Measurements from ENCODE around the gene TNRC18.
"Not testable (repeated sequence)": the region's sequence is repeated elsewhere in the genome, so short reads cannot be mapped to it uniquely, and the experiment has no call there.

The TNRC18 gene

DNA sequence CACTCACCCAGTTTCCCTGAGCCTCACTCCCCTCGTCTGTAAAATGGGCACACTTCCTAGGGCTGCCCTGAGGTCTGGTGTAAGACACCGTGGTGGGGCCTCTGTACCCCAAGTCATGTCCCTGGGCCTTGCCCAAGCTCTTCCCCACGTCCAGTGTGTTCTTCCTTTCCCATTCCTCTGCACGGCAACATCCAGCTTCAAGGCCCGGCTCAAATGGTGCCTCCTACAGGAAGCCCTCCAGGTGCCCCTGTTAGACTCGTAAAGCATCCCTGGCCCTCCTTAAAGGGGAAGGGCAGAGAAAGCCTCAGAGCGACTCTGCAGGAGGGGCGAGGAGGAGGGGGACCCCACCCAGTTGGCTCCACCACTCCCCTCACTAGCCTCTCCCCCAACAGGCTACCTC lies 132.3 kb downstream of the TNRC18 start:
- no peak for DNase-seq (ENCODE audit: low read depth)

DNA sequence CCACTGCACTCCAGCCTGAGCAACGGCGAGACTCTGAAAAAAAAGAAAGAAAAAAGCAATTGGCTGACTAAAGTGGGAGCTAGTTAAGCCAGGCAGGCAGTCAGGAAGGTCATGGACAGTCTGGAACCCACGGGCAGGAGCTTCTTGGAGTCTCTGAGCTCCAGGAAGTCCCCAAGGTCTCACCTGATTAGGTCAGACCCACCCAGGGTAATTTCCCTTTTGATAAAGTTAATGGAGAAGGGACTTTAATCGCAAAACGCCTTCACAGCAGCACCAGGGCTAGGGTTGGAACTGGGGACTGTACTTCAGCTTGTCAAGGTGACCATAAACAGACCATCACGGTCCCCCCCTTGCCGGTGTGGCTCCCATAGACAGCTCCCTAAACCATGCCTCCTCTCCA lies 134.3 kb downstream of the TNRC18 start:
- no peak for DNase-seq (ENCODE audit: low read depth)

DNA sequence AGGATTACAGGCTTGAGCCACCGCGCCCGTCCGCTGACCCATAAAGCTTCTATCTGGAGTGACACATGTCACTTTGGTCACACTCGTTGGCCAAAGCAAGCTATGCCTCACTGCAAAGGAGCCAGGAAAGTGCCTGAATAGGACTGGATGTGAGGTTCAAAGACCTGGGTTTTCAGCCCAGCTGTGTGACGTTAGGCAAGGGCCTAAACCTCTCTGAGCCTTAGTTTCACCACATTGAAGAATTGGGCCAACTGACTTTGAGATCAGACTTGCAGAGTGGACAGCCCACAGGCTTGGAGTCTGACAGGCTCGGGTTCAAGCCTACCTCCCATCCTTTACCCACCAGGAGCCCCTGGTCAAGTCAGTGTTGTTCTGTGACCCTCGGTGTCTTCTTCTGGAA lies 135.1 kb downstream of the TNRC18 start:
- not testable (repeated sequence) for DNase-seq (ENCODE audit: low read depth)

DNA sequence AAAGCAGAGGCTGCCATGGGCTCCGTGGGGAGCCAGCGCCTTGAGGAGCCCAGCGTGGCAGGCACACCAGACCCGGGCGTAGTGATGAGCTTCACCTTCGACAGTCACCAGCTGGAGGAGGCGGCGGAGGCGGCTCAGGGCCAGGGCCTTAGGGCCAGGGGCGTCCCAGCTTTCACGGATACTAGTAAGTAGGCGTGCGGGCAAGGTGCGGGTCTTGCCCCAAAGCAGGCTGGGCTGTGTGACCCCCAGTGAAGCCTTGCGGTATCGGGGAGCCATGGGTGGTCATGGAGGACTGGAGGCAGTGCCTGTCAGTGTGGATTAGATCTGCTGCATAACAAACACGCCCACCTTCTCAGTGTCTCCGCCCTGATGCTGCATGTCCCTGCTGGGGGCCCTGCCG lies 135.8 kb downstream of the TNRC18 start:
- DNase-seq (ENCODE audit: low read depth): no peak

DNA sequence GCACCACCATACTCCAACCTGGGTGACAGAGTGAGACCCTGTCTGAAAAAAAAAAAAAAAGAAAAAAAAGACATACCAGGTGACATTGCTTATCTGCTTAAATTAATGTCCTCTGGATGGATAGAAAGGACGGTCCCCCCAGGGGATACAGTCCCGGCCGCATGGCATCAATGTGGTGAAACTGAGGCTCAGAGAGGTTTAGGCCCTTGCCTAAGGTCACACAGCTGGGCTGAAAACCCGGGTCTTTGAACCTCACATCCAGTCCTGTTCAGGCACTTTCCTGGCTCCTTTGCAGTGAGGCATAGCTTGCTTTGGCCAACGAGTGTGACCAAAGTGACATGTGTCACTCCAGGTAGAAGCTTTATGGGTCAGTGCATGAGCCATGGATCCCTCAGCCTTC lies 136.3 kb downstream of the TNRC18 start:
- not testable (repeated sequence) for DNase-seq (ENCODE audit: low read depth)

DNA sequence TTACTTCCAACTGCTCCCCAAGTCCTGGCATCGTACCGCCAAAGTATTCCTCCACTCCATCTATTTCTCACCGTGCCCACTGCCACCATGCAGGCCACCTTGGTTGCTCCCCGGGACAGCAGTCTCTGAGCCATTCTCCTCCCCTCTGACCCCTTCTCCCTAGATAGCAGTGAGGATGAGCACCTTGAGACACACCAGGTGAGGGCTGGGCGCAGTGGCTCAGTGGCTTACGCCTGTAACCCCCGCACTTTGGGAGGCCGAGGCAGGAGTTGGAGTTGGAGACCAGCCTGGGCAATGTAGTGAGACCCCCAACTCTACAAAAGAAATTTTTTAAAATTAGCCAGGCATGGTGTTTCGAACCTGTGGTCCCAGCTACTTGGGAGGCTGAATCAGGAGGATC lies 136.7 kb downstream of the TNRC18 start:
- DNase-seq (ENCODE audit: low read depth): no peak

DNA sequence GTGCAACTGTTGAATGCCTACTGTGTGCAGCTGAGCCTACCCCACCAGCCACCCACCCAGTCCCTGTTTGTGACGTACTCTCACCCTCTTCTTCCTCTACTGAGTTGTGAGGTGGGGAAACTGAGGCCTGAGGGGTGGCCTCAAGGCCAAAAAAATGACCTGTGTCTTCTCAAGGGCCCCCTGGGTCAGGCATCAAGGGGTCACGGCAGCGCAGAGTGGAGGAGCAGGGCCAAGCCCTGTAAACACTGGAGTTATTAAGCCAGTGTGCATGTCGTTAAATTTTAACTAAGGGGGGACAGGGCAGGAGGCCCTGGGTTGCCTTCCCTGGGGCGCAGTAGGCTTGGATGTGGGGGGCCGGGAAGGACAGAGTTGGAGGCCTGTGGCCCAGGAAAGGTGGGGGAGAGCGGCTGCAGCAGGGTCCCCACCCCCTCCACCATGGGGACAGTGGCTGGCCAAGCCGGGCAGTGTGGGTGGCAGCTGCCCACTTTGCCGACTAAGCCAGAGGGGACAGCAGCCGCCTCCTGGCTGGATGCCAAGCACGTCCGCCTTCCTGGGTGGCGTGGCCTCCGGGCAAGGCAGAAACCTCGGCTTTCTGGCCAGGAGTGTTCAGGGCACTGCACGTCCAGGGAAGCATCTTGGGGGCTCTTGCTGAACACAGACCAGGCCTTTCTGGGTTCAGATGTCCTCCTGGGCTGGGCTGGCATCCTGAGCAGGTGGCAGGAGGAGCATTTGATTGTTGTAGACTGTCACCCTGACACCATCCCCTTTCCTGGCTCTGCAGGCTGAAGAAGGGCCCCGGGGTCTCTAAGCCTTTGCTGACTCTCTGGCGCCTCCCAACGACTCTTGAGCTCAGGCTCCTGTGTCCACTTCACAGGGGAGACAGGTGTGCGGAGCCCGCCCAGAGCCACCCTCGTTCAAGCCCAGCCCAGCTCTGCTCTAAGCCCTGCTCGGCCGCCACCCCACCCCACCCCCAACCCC lies 139.0 kb downstream of the TNRC18 start:
- no peak for DNase-seq (ENCODE audit: low read depth)

DNA sequence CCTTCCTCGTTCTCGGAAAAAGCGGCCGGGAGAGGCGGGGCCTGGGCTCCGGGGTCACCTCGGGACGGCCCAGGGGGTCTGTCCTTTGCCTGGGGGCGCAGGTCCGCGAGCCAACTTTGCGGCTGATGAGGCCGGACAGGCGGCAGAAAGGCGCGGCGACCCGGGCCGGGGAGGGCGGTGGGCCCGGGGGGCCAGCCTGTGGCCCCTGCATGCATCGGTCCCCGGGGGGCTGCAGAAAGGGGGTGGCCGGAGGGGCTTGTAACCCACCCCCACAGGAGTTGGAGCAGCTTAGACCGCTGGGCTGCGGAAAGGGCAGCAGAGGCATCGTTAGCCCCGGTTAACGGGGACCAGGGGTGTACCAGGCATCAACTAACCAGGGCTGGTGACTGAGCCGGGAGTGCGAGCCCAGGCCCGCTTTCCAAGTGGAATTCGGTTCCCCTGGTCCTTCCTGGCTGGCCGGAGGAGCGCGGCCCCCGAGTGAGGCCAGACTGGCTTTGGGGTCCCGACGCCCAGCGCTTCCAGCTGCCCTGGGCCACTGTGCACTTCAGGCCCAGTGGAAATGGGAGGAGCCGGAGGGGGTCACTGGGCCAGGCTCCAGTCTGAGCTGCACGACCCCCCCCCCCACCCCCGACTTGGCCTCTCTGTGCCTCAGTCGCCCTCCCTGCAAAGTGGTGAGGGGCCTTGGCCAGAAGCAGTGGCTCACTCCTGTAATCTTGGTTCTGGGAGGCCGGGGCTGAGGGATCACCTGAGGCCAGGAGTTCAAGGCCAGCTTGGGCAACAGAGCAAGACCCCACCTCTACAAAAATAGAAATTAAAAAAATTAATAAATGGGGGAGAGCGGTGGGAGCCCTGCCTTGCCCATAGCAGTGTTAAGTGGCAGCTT lies 140.0 kb downstream of the TNRC18 start:
- no peak for DNase-seq (ENCODE audit: low read depth)

DNA sequence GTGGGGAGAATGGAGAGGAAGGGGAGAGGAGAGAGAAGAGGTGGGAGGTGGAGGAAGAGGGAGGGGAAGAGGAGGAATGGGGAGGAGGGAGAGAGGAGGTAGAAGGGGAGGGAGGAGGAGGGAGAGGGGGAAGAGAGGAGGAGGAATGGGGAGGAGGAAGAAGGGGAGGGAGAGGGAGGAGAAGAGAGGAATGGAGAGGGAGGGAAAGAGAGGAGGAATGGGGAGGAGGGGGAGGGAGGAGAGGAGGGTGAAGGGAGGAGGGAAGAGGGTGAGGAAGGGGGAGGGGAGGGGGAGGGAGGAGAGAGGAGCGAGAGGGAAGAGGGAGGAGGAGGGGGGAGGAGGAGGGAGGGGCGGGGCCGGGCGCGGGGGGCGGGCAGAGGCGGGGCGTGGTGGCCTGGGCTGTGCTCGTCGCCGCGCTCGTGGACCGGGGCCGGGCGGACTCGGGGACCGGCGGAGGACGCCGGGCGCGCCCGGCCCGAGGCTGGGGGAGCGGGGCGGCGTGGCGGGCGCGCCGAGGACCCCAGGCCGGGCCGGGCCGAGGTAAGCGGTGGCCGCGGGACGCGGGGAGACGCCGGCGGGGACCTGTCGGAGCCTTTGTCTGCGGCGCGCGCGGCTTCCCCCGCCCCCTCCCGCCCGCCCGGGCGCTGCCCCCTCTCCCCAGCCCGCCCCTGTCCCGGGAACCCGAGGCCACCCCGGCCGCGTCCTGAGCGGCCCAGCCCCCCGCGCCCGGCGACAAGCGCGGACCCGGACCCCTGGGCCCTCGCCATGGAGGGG lies 140.9 kb downstream of the TNRC18 start, which contains the start of gene SLC29A4:
Gene SLC29A4, plus strand, starts transcription at position 401 of the 774 bp plus-strand sequence. CDS start 4,874 bp downstream, outside the sequence.
- DNase-seq (ENCODE audit: low read depth): no peak

DNA sequence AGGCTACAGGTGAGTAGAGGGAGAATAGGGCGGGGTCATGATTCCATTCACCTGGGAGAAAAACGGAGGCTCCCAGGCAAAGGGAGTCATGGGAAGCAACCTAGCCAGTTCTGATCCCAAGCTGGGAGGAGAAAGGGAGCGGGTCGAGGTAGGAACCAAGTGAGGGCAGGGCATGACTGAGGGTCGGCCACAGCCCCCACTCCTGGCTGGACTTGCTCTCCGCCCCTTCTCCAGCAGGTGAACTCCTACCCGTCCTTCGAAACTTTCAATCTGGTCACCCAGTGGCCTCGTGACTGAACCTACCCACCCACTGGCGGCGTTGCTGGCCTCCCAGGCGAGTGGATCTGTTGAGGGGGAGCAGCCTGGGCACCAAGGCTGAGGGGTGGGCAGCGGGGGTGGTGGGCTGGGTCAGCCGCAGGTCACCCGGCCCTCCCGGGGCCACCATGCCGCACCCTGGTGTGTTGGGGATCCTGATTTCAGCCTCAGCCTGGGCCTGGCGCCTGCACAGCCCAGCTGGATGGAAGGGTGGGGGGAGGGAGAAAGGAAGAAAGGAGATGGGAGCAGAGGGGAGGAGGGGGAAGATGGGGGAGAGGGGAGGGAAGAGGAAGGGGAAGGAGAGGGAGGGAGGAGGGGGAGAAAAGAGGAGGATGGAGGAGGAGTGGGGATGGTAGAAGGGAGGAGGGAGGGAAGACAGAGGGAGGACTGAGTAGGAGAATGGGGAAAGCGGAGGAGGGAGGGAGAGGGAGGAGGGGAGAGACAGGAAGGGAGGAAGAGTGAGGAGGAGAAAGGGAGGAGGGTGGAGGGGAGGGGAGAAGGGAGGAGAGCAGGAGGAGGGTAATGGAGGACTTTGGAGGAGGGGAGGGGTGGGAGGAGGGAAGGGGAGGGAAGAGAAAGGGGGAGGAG lies 141.8 kb downstream of the TNRC18 start:
- DNase-seq (ENCODE audit: low read depth): not testable (repeated sequence)

DNA sequence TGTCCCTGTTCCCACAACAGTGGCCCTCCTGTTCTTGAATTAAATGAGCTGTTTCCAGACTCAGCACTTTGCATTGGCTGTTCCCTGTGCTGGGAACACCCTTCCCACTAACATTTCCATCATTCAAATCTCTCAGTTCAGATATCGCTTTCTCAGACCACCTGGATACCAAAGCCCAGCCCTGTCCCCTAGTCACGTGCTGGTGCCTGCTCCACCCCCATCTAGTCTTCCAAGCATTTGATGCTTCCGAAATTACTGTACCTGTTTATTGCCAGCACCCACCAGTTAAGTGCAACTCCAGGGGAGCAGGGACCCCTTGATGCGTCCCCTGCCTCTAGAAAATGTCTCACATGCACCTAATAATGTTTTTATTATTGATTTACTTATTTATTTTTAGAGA lies 143.9 kb downstream of the TNRC18 start:
- no peak for DNase-seq (ENCODE audit: low read depth)

DNA sequence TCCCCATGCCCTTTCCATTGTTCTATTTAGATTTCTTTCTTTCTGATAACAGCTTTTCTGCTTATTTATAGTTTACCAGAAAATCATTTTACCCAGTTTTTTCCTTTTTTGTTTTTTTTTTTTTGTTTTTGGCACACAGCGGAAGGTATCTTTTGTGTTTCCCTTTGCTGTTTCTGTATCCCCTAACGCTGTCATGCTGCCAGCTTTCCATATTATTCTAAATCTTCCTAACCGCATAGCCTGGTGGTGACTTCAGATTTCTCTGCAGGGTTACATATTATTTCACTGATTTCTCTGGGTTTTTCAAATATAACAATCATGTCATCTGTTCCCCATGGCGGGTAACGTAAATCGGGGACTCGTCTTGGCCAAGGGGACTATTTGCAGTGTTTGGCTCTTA lies 144.9 kb downstream of the TNRC18 start:
- DNase-seq (ENCODE audit: low read depth): no peak

DNA sequence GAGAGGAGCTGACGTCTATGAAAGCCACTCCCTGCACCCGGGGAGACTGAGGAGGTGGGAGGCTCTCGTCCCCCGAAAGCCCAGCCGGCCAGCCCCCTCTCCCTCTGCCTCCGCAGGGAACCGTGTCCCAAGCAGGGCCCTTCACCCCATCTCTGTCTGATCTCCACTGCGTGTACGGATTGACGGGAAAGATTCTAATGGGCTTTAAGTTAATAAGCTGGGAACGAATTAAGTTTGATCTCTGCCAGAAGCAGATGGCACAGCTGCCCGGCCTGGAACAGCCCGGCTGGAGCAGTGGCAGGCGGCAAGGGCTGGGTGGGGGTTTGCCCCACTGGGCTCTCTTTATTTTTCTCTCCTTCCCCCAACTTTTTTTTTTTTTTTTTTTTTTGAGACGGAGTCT lies 147.0 kb downstream of the TNRC18 start:
- no peak for DNase-seq (ENCODE audit: low read depth)

DNA sequence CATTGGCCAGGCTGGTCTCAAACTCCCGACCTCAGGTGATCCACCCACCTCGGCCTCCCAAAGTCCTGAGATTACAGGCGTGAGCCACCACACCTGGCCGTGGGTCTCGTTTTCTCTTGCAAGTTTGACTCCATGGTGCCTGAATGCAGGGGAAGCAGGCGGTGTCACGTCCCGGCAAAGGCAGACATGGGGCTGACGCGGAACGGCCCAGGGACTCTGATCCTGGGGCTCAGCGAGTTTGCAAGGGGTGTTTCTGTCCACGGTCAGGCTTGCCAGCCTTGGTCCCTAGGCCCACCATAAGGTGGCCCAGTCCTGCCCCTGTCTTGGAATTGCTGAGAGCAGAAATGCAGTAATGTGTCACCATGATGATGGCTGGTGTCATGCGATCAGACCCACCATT lies 147.5 kb downstream of the TNRC18 start:
- DNase-seq (ENCODE audit: low read depth): not testable (repeated sequence)

DNA sequence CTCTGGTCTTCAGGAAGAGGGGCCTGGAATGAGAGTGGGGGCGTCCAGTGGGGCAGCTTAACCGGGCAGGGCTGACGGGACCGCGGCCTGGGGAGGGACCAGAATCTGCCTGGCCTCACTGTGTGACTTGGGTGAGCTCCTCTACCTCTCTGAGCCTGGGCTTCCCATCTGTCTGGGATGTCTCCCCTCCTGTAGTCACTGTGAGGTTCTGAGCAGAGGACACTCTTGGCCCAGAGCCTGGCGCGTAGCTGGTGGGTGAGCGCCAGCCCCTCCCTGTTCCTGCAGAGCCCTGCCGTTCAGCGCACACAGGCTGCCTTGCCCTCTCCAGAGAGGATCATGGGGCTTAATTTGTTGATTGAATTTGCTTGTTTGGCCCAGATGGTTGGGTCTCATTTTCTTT lies 148.1 kb downstream of the TNRC18 start:
- not testable (repeated sequence) for DNase-seq (ENCODE audit: low read depth)

DNA sequence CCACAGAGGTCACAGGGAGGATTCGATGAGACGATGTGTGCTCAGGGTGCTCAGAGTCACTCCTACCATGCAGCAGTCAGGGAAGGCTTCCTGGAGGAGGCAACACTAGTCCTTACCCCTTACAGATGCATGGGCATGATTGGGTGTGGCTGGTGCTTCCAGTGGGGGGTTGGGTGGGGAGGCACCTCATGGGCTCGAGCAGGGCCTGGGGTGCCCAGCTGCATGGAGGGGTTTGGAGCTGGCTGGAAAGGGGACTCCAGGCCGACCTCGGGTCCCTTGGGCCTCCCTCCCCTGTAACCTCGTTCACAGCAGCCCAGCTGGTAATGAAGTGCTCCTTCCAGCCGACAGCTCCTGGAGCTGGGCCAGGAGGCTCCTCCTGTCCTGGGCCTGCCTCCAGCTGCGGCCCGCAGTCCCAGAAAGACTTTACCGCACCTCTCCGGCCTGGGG lies 148.6 kb downstream of the TNRC18 start:
- not testable (repeated sequence) for DNase-seq (ENCODE audit: low read depth)

DNA sequence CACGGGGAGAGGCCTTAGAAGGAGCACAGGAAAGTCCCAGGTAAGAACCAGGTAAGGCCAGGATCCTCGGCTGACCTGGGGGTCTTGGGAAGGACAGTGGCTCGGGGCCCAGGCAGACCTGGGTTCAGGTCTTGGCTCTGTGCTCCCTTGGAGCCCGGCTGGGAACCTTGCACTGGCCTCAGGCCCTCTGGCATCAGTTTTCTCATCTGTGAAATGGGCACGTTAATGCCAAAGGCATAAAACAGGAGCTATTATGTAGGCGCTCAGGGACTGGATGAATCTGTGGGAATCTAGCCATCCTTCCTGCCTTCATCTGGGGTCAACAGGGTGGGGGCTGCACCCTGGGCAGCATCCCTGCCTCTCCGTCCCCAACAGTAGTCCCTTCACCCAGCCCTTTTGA lies 149.2 kb downstream of the TNRC18 start:
- DNase-seq (ENCODE audit: low read depth): no peak

DNA sequence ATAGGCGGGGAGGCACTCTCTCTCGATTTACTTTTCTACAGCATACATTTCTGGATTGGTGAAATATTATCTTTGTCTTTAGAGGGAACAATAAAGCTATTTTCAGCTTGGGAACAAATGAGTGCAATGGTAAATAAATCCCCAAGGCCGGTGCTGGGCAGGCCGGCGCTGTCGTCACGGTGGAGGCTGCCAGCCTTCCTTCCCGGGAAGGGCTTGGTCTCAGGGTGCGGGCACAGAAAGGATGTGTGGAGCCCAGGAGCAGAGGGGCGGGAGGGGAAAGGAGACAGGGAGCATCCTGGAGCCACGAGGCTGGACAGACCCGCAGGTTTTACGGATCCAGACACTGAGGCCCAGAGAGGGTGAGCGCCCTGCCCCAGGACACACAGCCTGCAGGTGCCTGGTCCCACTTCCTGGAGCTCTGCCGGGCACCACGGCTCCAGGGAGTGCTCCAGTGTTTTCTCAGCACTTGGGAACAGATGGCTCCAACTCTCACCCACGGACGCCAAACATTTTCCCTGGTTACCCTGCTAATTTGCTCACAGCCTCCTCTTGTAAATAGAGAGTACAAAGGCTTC lies 149.7 kb downstream of the TNRC18 start:
- not testable (repeated sequence) for DNase-seq (ENCODE audit: low read depth)

DNA sequence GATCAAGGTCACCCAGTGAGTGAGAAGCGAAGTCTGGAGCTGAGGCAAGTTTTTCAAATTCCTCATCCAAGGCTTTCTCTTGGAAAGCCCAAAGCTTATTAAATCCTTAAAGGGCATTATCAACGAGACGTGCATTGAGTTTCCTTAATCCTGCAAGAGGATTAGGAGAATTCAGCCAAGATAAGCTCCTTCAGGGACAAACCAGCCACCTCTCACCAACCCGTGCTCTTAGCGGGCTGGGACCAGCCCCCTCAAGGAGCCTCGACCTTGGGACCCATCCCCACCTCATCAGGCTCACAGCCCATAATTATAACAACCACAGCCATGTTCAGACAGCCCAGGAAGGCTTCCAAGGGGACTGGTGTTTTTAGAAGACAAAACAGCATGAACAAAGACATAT lies 152.8 kb downstream of the TNRC18 start:
- no peak for DNase-seq (ENCODE audit: low read depth)

DNA sequence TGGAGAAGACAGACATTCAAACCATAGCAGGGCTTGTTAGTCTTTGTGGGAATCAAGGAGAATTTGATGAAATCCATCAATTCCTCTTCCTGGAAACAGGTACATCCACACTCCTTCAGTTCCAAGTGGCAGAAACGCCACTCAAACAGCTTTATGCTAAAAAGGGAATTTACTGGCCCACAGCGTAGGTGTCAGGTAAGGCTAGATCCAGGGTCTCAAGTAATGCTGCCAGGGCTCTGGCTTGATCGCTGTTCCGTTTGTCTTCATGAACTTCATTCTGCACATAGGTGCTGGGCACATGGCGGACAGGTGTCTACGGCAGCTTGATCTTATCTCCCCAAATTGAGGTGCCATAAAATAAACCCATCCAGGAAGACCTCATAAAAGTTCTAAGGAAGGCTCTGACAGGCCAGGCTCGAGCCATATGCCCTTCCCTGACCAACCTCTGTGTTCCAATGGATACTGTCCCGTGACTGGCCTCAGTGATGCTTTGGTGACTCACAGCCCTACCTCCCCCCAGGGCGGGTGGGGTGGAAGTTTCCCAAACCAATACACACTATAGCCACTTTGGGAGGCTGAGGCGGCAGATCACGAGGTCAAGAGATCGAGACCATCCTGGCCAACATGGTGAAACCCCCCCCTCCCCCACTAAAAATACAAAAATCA lies 153.5 kb downstream of the TNRC18 start:
- not testable (repeated sequence) for DNase-seq (ENCODE audit: low read depth)

Data from stimulated activated CD8-positive, alpha-beta memory T cell treated with anti-CD3 and anti-CD28 coated beads, Interleukin-4, amount 100 ng/mL, for 24 hours (primary cell).